HuH-7.5 (cell line): ENCODE measurements around the gene KRTAP10-5.
"Not testable (repeated sequence)": the region's sequence is repeated elsewhere in the genome, so short reads cannot be mapped to it uniquely, and the experiment has no call there.

Source experiments
- DNase-seq: peaks from one replicate; pipeline ENCODE4 v3.0.0; 2011; ENCODE audit warnings: low spot score

The KRTAP10-5 gene

GRCh38 chr21:44571844-44572782, 8.3 kb downstream of the KRTAP10-5 start:
- no peak for DNase-seq

GRCh38 chr21:44571296-44571695, 9.1 kb downstream of the KRTAP10-5 start:
- DNase-seq, result no peak

GRCh38 chr21:44569861-44570517, 10.4 kb downstream of the KRTAP10-5 start:
- DNase-seq, result no peak

- no peak for DNase-seq
These were observed 11.5 kb downstream of the KRTAP10-5 start for GRCh38 chr21:44568667-44569556.

- DNase-seq, result no peak
These were observed 12.1 kb downstream of the KRTAP10-5 start for GRCh38 chr21:44568261-44568660.

- no peak for DNase-seq
These were observed 12.8 kb downstream of the KRTAP10-5 start for GRCh38 chr21:44567481-44568171.

- DNase-seq, result no peak
These were observed 14.0 kb downstream of the KRTAP10-5 start for GRCh38 chr21:44566403-44566802.

- DNase-seq, result no peak
These were observed 15.4 kb downstream of the KRTAP10-5 start for GRCh38 chr21:44564886-44565598.

GRCh38 chr21:44564099-44564498, 16.3 kb downstream of the KRTAP10-5 start:
- no peak for DNase-seq

GRCh38 chr21:44558695-44559094, 21.7 kb downstream of the KRTAP10-5 start, which contains the start of gene KRTAP10-3:
Gene KRTAP10-3 (minus strand): TSS chr21:44558795. CDS start chr21:44558715, 80 bp downstream.
- no peak for DNase-seq

- not testable (repeated sequence) for DNase-seq
These were observed 22.1 kb downstream of the KRTAP10-5 start for GRCh38 chr21:44558329-44558675.

GRCh38 chr21:44557491-44558328, 22.7 kb downstream of the KRTAP10-5 start:
- DNase-seq, result no peak

GRCh38 chr21:44556879-44557278, 23.5 kb downstream of the KRTAP10-5 start:
- DNase-seq, result no peak

- no peak for DNase-seq
These were observed 25.1 kb downstream of the KRTAP10-5 start for GRCh38 chr21:44555200-44555875.

GRCh38 chr21:44552681-44553080, 27.7 kb downstream of the KRTAP10-5 start:
- no peak for DNase-seq

GRCh38 chr21:44552136-44552535, 28.3 kb downstream of the KRTAP10-5 start:
- DNase-seq, result no peak

GRCh38 chr21:44551340-44551961, 29.0 kb downstream of the KRTAP10-5 start, which contains the start of gene KRTAP10-2:
Gene KRTAP10-2 (minus strand): TSS chr21:44551505. CDS start chr21:44551458, 47 bp downstream.
- no peak for DNase-seq

GRCh38 chr21:44550807-44551206, 29.6 kb downstream of the KRTAP10-5 start:
- no peak for DNase-seq

GRCh38 chr21:44550285-44550684, 30.1 kb downstream of the KRTAP10-5 start:
- not testable (repeated sequence) for DNase-seq
